Spleen (tissue), 11 donors: ENCODE results near the gene RNF215. TPM values are rescaled to one million over a fixed set of nuclear protein-coding genes. Genes with fewer than 3 reads are reported as not detected.

ENCODE experiments used
- DNase-seq: peaks from one replicate; pipeline ENCODE4 v3.0.0-alpha.2; 2020
- H3K27ac ChIP-seq, 8 donors: fragments of 200-600 bp; sonication (generic) in 7 of 8; 1 replicate in 4 of 8; 2 replicates in 4 of 8; pipeline versions ENCODE4 v1.5.0 to v1.8.0; 2016 to 2021; ENCODE audit warnings: inconsistent platforms in 4 of 8, mild to moderate bottlenecking in 4 of 8, moderate library complexity in 1 of 8
- H3K27me3 ChIP-seq, 7 donors: fragments of 200-600 bp; sonication (generic) in 6 of 7; replicated peaks in 1 of 7; 1 replicate in 4 of 7; 2 replicates in 3 of 7; pipeline versions ENCODE4 v1.5.0 to v1.8.0; 2016 to 2021; ENCODE audit warnings: inconsistent platforms in 3 of 7, mild to moderate bottlenecking in 1 of 7
- H3K36me3 ChIP-seq, 6 donors: fragments of 200-600 bp; sonication (generic) in 5 of 6; 1 replicate in 4 of 6; 2 replicates in 2 of 6; pipeline versions ENCODE4 v1.5.0 to v1.8.0; 2016 to 2021; ENCODE audit warnings: inconsistent platforms in 2 of 6
- H3K4me1 ChIP-seq, 6 donors: fragments of 200-600 bp; sonication (generic) in 5 of 6; 1 replicate in 3 of 6; 2 replicates in 3 of 6; pipeline versions ENCODE4 v1.5.0 to v1.8.0; 2016 to 2021; ENCODE audit warnings: inconsistent platforms in 3 of 6
- H3K4me3 ChIP-seq, 8 donors: fragments of 200-600 bp; sonication (generic) in 7 of 8; 1 replicate in 4 of 8; 2 replicates in 4 of 8; pipeline versions ENCODE4 v1.5.0 to v1.8.0; 2016 to 2021; ENCODE audit warnings: inconsistent platforms in 4 of 8, mild to moderate bottlenecking in 4 of 8, moderate library complexity in 2 of 8
- H3K9me3 ChIP-seq, 8 donors: fragments of 200-600 bp; sonication (generic) in 7 of 8; 1 replicate in 4 of 8; 2 replicates in 4 of 8; pipeline versions ENCODE4 v1.5.0 to v1.8.0; 2016 to 2021; ENCODE audit warnings: inconsistent platforms in 4 of 8
- CTCF ChIP-seq, 11 experiments: fragments of 200-600 bp in 7 of 11; fragments of 450-650 bp in 4 of 11; sonication (generic) in 4 of 11; IDR thresholded peaks in 8 of 11; conservative IDR thresholded peaks in 3 of 11; 1 replicate in 7 of 11; 2 replicates in 4 of 11; pipeline versions ENCODE4 v1.4.0 to v1.8.0; 2016 to 2021; ENCODE audit warnings: antibody characterized with exemption in 11 of 11, inconsistent platforms in 4 of 11, mild to moderate bottlenecking in 1 of 11
- POLR2A ChIP-seq, 3 donors: fragments of 450-650 bp; IDR thresholded peaks; one replicate each; pipeline ENCODE4 v1.5.1; 2017; ENCODE audit warnings: antibody characterized with exemption in 3 of 3, mild to moderate bottlenecking in 1 of 3
- POLR2AphosphoS5 ChIP-seq, 3 donors: sonication (generic); formaldehyde crosslinking; IDR thresholded peaks; one replicate each; pipeline ENCODE4 v1.5.1; 2017; ENCODE audit warnings: antibody characterized with exemption in 3 of 3
- WGBS, 5 donors: extraction: QIAGEN DNeasy Blood & Tissue Kit in 3 of 5; methylation state at CpG; one replicate each; pipeline versions ENCODE4 v1.1.5 to v1.1.7; 2013 to 2018; 5-methylcytosine and 5-hydroxymethylcytosine counted together
- intact Hi-C: fragments of 100-400 bp; cut with DNase I; formaldehyde crosslinking; loops from one replicate; pipeline ENCODE4 v1.15.0; 2023; ENCODE audit warnings: low total_unique reads
- polyA plus RNA-seq, 3 donors: library from polyadenylated mRNA; stranded (reverse); fragments of 200-250 nt; gene quantifications; one replicate each; pipeline ENCODE4 v1.2.1, GENCODE V29; 2013
- total RNA-seq, 7 donors: library from RNA; depleted of rRNA in 3 of 7; stranded (reverse); fragments of >200 nt in 3 of 7; fragmentation: NEBNext Ultra II Directional in 4 of 7; extraction: Animal tissue kit (Norgen Biotek cat#: 25700) in 4 of 7; gene quantifications; one replicate each; pipeline versions ENCODE4 v1.1.0 to v1.2.1, GENCODE V29; 2016 to 2021
- donor health status: healthy with polysubstance abuse.
- donor health status: DM: no; HTN: no; CAD: no; lungs with moderate emphysema.
- donor health status: DM: no; HTN: no; CAD: no.
- donor health status: Bipolar disorder and iron deficiency.
- donor health status: healthy.
- donor health status: DM: no; HTN: no; CAD: no.
- donor health status: DM: yes; HTN: yes; CAD: no.

The RNF215 gene
- total and polyA plus RNA-seq, 10 donors, result 6.5 to 19.5 (median 12.8) TPM

DNA sequence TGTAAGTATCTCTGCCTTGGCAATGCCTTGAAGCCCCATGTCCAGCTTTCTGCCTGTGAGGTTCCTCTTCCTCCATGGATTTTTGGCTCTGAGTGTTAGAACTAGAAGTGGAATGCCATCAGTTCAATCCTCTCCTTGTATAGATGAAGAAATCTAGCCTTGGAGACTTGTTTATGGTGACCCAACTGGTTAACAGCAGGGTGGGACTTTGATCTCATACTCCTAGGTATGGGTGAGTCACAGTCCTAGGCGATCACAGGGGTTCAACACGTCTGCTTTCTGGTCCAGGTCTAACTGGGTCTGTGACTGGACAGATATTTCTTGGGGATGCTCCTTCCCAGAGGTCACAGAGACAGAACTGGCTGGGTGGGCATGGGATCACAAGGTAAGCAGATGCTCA, 29.2 kb upstream of the RNF215 start:
- Histone ChIP-seq H3K4me3 (no peak overlapping the region), H3K36me3 (peaks cover 0 to 61% (median 14%) of the 10 kb centered on the region in 6 donors), H3K27me3 (no peaks in the 10 kb centered on the region), H3K4me1 (peaks cover 0 to 10% (median 0%) of the 10 kb centered on the region in 6 donors), H3K9me3 (no peaks in the 10 kb centered on the region), H3K27ac (no peak overlapping the region)
- intact Hi-C loops, result no loop called here
- 70 to 94% (median 89%) methylated on average over 2 of the region's 2 CpGs for WGBS, 5 donors
- TF ChIP-seq POLR2AphosphoS5 (IDR thresholded peaks at IDR 0.05), result no peak
- TF ChIP-seq POLR2A (IDR thresholded peaks at IDR 0.05), result no peak
- no peak for DNase-seq

GRCh38 chr22:30414525-30415047, 27.4 kb upstream of the RNF215 start:
- no peak for TF ChIP-seq POLR2AphosphoS5 (IDR thresholded peaks at IDR 0.05)
- no peak for TF ChIP-seq CTCF (IDR thresholded peaks at IDR 0.05 in 8 of 11, conservative IDR thresholded peaks at IDR 0.05 in 3 of 11)
- no peak for TF ChIP-seq POLR2A (IDR thresholded peaks at IDR 0.05)
- 84 to 89% (median 87%) methylated on average over 4 of the region's 4 CpGs for WGBS, 5 donors
- no peak for DNase-seq
- no peaks in the 10 kb centered on the region for H3K9me3 ChIP-seq
- peaks cover 0 to 64% (median 14%) of the 10 kb centered on the region in 6 donors for H3K36me3 ChIP-seq
- H3K27me3 ChIP-seq, result no peaks in the 10 kb centered on the region
- no peak overlapping the region for H3K4me3 ChIP-seq
- intact Hi-C loops, result no loop called here
- H3K4me1 ChIP-seq, result no peaks in the 10 kb centered on the region
- no peak overlapping the region for H3K27ac ChIP-seq

DNA sequence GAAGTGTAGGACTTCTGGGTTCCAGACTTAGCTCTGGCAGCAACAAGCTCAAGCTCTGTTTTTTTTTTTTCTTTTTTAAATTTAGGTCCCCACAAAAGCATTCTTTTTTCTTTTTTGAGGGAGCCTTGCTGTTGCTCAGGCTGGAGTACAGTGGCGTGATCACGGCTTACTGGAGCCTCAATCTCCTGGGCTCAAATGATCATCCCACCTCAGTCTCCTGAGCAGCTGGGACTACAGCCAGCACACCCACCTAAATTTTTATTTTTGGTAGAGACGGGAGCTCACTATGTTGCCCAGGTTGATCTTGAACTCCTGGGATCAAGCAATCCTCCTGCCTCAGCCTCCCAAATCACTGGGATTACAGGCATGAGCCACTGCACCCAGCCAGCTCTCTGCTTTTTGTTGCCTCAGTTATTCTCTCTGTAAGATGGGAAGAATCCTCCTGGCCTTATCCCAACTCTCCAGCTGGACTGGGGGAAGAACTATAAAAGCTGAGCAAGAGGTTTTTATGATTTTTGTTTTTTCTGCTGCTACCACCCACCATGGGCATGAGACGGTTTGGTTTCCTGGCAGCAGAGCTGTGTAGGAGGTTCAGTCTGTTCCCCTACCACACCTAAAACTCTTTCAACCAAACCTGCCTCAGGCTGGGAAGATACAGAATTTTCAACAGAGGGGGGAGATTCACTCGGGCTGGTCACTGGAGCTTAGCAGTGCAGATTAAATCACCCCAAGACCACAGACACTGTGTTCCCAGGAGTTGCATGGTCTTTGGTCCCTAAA, 26.7 kb upstream of the RNF215 start:
- DNase-seq, result no peak
- no peak for TF ChIP-seq POLR2AphosphoS5 (IDR thresholded peaks at IDR 0.05)
- TF ChIP-seq CTCF (IDR thresholded peaks at IDR 0.05 in 8 of 11, conservative IDR thresholded peaks at IDR 0.05 in 3 of 11), result no peak
- no peak for TF ChIP-seq POLR2A (IDR thresholded peaks at IDR 0.05)
- Histone ChIP-seq H3K9me3 (no peaks in the 10 kb centered on the region), H3K27ac (no peak overlapping the region), H3K4me1 (no peaks in the 10 kb centered on the region), H3K36me3 (peaks cover 0 to 64% (median 12%) of the 10 kb centered on the region in 6 donors), H3K27me3 (no peaks in the 10 kb centered on the region), H3K4me3 (no peak overlapping the region)
- 78 to 85% (median 82%) methylated on average over 5 of the region's 5 CpGs for WGBS, 5 donors
- intact Hi-C loops, result no loop called here

DNA sequence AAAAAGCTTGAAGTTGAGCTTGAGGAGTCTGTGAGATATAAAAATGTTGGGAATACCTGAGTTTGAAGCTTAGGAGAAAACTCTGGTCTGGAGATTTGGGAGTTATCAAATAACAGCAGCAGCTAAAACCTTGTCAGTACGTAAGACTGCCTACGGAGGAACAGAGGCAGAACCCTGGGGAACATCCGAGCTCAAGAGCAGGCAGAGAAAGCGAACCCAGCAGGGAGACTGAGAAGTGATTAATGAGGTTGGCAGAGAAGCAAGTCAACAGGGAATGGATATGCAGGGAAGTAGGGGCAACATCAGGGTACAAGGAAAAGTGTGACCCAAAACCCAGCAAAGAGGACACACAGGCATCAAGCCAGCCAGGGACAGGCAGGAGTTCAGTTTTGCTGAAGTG, 25.8 kb upstream of the RNF215 start:
- no peak for DNase-seq
- Histone ChIP-seq H3K27ac (no peak overlapping the region), H3K36me3 (peaks cover 0 to 61% (median 7%) of the 10 kb centered on the region in 6 donors), H3K27me3 (no peaks in the 10 kb centered on the region), H3K9me3 (no peaks in the 10 kb centered on the region), H3K4me3 (no peak overlapping the region), H3K4me1 (no peaks in the 10 kb centered on the region)
- intact Hi-C loops, result no loop called here
- 92 to 95% (median 93%) methylated on average over 4 of the region's 4 CpGs for WGBS, 5 donors
- no peak for TF ChIP-seq POLR2AphosphoS5 (IDR thresholded peaks at IDR 0.05)
- TF ChIP-seq POLR2A (IDR thresholded peaks at IDR 0.05), result no peak
- no peak for TF ChIP-seq CTCF (IDR thresholded peaks at IDR 0.05 in 8 of 11, conservative IDR thresholded peaks at IDR 0.05 in 3 of 11)
